PFSK-1 (cell line): ENCODE measurements around the gene NDUFA13.

Experiments
- FOXP2 ChIP-seq: optimal IDR thresholded peaks from 2 replicates; pipeline ENCODE3; 2011; ENCODE audit warnings: borderline replicate concordance, control low read depth, inconsistent platforms; ENCODE audit not compliant: insufficient read depth; ENCODE audit errors: extremely low read length, extremely low read depth
- POLR2AphosphoS5 ChIP-seq: IDR thresholded peaks from 2 replicates; pipeline ENCODE4 v1.6.1; 2012; ENCODE audit warnings: low read depth, mild to moderate bottlenecking, control low read depth, low read length, moderate library complexity
- REST ChIP-seq, 2 experiments: IDR thresholded peaks; 2 replicates each; pipeline versions ENCODE4 v1.6.1 to v1.8.0; 2011 to 2012; ENCODE audit warnings: low read depth in 2 of 2, low read length in 2 of 2, control low read depth in 1 of 2, inconsistent platforms in 1 of 2, mild to moderate bottlenecking in 1 of 2, moderate library complexity in 1 of 2; ENCODE audit not compliant: insufficient read depth in 1 of 2
- SIN3A ChIP-seq: IDR thresholded peaks from 2 replicates; pipeline ENCODE4 v1.6.1; 2012; ENCODE audit warnings: mild to moderate bottlenecking, low read length, moderate library complexity, borderline replicate concordance; ENCODE audit not compliant: insufficient read depth
- TAF1 ChIP-seq: IDR thresholded peaks from 2 replicates; pipeline ENCODE4 v1.6.1; 2012; ENCODE audit warnings: low read length, control low read depth, borderline replicate concordance; ENCODE audit not compliant: insufficient read depth

GRCh38 chr19:19504754-19505668 is 11.0 kb upstream of the NDUFA13 start:
- TF ChIP-seq REST (IDR thresholded peaks at IDR 0.05; ENCODE audit: insufficient read depth in 1 of 2, low read depth in 2 of 2, low read length in 2 of 2) (no peak), POLR2AphosphoS5 (no peak), TAF1 (no peak), SIN3A (no peak), FOXP2 (no peak)
